Endothelial cell of umbilical vein (primary cell): Measurements from ENCODE around the gene BABAM2.

Experiments used
- CTCF ChIP-seq, 2 donors: IDR thresholded peaks; 1 replicate in 1 of 2; 2 replicates in 1 of 2; pipeline ENCODE4 v1.5.1; 2011; ENCODE audit warnings: low read length in 2 of 2, mild to moderate bottlenecking in 2 of 2, moderate library complexity in 2 of 2, control low read depth in 1 of 2, inconsistent platforms in 1 of 2, low read depth in 1 of 2; ENCODE audit not compliant: insufficient read depth in 1 of 2; ENCODE audit errors: extremely low read depth in 1 of 2
- EZH2 ChIP-seq: IDR thresholded peaks from 2 replicates; pipeline ENCODE4 v1.6.1; 2012; ENCODE audit warnings: borderline replicate concordance, low read depth, mild to moderate bottlenecking, moderate library complexity, low read length, inconsistent platforms; ENCODE audit not compliant: severe bottlenecking
- FOS ChIP-seq: IDR thresholded peaks from 2 replicates; pipeline ENCODE4 v1.6.1; 2011; ENCODE audit warnings: mild to moderate bottlenecking, low read length, moderate library complexity, borderline replicate concordance; ENCODE audit not compliant: insufficient read depth
- JUN ChIP-seq: IDR thresholded peaks from 2 replicates; pipeline ENCODE4 v1.6.1; 2011; ENCODE audit warnings: borderline replicate concordance, low read depth; ENCODE audit not compliant: insufficient read length, insufficient read depth
- POLR2A ChIP-seq: IDR thresholded peaks from 2 replicates; pipeline ENCODE4 v1.6.1; 2012; ENCODE audit warnings: low read depth, mild to moderate bottlenecking, control low read depth, low read length
- POLR2AphosphoS5 ChIP-seq: IDR thresholded peaks from 2 replicates; pipeline ENCODE4 v1.6.1; 2012; ENCODE audit warnings: low read depth, mild to moderate bottlenecking, control low read depth, low read length, moderate library complexity; ENCODE audit not compliant: insufficient read depth

- no peak for TF ChIP-seq POLR2A
- TF ChIP-seq EZH2 = no peak
- no peak for TF ChIP-seq CTCF (IDR thresholded peaks at IDR 0.05; ENCODE audit: extremely low read depth in 1 of 2, insufficient read depth in 1 of 2, low read depth in 1 of 2, low read length in 2 of 2)
- no peak for TF ChIP-seq POLR2AphosphoS5
- no peak for TF ChIP-seq FOS
- TF ChIP-seq JUN = no peak
Measured at GRCh38 chr2:27915191-27915590, 24.7 kb downstream of the BABAM2 start.
